Activated CD8-positive, alpha-beta memory T cell treated with anti-CD3 and anti-CD28 coated beads for 1 hour (primary cell): ENCODE results near the gene ARRDC2.

Experiments
- DNase-seq, 2 donors: peaks; one replicate each; pipeline ENCODE4 v3.0.0-alpha.2; 2020; ENCODE audit warnings: low read depth in 1 of 2; ENCODE audit errors: extremely low read depth in 1 of 2

ARRDC2 gene

DNA sequence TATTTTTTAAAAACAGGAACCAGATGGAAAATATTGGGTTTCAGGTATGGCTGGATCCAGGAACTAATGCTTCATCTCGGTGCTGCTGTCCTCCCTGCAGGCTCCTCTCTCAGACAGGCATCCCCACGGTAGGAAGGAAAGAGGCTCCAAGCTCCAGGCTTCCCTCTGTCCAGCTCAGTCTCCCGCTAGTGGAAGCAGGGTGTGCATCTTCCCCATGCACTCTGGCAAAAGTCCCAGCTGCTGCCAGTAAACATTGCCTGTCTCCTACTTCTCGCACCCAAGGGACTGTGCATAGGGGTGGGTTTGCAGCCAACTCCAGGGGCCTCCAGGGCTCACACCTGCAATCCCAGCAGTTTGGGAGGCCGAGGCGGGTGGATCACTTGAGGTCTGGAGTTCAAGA, 49.6 kb downstream of the ARRDC2 start:
- DNase-seq = no peak

- peak; percentile 58 to 69 for DNase-seq
Observed at GRCh38 chr19:18058208-18059009, 50.4 kb downstream of the ARRDC2 start.

DNA sequence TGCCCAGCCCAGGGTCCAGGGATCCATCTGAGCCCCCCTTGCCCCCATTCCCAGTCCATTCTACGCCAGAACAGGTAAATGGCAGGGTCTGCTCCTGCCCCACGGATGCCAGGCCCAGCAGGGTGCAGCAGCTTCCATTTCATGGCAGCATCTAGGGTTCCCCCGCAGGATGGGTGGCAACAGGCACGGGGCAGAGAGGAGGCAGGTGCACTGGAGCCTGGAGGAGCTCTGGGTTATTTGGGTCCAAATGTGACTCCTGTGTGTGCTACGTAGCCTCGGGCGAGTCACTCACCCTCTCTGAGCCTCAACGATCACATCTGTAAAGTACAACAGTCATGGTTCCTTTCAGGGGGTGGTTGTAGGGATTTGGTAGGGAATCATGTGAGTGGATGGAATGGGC, 51.3 kb downstream of the ARRDC2 start:
- DNase-seq = no peak

- DNase-seq = no peak
Observed at GRCh38 chr19:18059902-18060301, 51.9 kb downstream of the ARRDC2 start.

DNA sequence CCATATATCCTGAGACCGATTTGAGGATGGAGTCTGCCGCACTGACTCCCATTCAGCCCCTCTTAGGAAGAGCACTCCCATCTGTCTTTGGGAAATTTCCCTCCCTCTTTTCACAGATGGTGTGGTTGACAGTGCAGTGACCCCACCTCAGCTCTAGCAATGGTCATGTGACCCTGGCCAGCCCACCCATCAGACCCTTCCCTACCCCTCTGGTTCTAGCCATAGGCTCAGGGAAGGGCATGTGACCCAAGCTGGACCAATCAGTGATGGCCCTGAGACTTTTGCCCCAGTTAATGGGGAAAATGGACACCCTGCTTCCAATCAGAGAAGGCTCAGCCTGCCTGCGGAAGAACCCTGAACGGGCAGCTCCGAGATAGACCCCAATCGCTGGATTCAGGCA, 52.5 kb downstream of the ARRDC2 start:
- no peak for DNase-seq

GRCh38 chr19:18062028-18062427, 54.1 kb downstream of the ARRDC2 start:
- no peak for DNase-seq

DNA sequence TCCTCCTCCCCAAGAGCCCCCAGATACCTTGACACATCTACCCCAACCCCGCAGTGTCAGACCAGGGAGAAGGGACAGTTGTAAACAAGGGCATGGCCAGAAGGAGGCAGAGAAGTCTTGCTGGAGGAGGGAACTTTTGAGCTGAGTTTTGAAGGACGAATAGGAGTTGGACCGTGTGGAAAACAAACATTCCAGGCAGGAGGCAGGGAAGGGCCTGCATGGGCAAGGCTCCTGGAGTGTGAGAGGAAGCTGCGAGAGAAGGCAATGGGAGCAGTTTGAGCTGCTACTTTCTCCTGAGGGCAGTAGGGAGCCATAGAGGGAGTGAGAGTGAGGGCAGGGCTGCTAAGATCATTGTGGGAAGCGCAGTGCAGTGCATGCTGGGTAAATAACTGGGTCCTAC, 55.5 kb downstream of the ARRDC2 start:
- DNase-seq = no peak
